Suppressor macrophage treated with lipopolysaccharide for 4 hours (primary cell): ENCODE results near the gene DLK1.

Experiments used
- DNase-seq: peaks from one replicate; pipeline ENCODE4 v3.0.0-alpha.2; 2020

DLK1 gene

GRCh38 chr14:100765991-100766390 is 39.3 kb downstream of the DLK1 start:
- DNase-seq = no peak

- no peak for DNase-seq
Observed at GRCh38 chr14:100767003-100767787, 40.5 kb downstream of the DLK1 start.

- DNase-seq = no peak
Observed at GRCh38 chr14:100767788-100768536, 41.3 kb downstream of the DLK1 start.

- DNase-seq = no peak
Observed at GRCh38 chr14:100769035-100769939, 42.6 kb downstream of the DLK1 start.

- no peak for DNase-seq
Observed at GRCh38 chr14:100770046-100770445, 43.4 kb downstream of the DLK1 start.

- DNase-seq = no peak
Observed at GRCh38 chr14:100770605-100771120, 44.0 kb downstream of the DLK1 start.

GRCh38 chr14:100771121-100771800 is 44.6 kb downstream of the DLK1 start:
- DNase-seq = no peak

GRCh38 chr14:100772607-100773165 is 46.0 kb downstream of the DLK1 start:
- no peak for DNase-seq

GRCh38 chr14:100773331-100774163 is 46.9 kb downstream of the DLK1 start:
- DNase-seq = no peak

GRCh38 chr14:100774164-100774537 is 47.5 kb downstream of the DLK1 start:
- no peak for DNase-seq

GRCh38 chr14:100775351-100775830 is 48.7 kb downstream of the DLK1 start:
- DNase-seq = no peak

- DNase-seq = no peak
Observed at GRCh38 chr14:100775831-100776591, 49.3 kb downstream of the DLK1 start.

GRCh38 chr14:100776681-100777365 is 50.1 kb downstream of the DLK1 start:
- DNase-seq = no peak

- no peak for DNase-seq
Observed at GRCh38 chr14:100777366-100777817, 50.7 kb downstream of the DLK1 start.

- no peak for DNase-seq
Observed at GRCh38 chr14:100777818-100778525, 51.3 kb downstream of the DLK1 start.

- no peak for DNase-seq
Observed at GRCh38 chr14:100778526-100778882, 51.8 kb downstream of the DLK1 start.

GRCh38 chr14:100778951-100779690 is 52.4 kb downstream of the DLK1 start:
- DNase-seq = no peak

GRCh38 chr14:100779691-100780080 is 53.0 kb downstream of the DLK1 start:
- DNase-seq = no peak
